Hematopoietic multipotent progenitor cell treated with erythropoietin and hydrocortisone succinate and interleukin-3 and kit ligand, for 8 days (in vitro differentiated cells): ENCODE data around the gene OR2C3.
"Not testable (repeated sequence)": the region's sequence is repeated elsewhere in the genome, so short reads cannot be mapped to it uniquely, and the experiment has no call there.

Experiments
- DNase-seq: peaks from one replicate; pipeline ENCODE4 v3.0.0-alpha.2; 2015

OR2C3 gene

DNA sequence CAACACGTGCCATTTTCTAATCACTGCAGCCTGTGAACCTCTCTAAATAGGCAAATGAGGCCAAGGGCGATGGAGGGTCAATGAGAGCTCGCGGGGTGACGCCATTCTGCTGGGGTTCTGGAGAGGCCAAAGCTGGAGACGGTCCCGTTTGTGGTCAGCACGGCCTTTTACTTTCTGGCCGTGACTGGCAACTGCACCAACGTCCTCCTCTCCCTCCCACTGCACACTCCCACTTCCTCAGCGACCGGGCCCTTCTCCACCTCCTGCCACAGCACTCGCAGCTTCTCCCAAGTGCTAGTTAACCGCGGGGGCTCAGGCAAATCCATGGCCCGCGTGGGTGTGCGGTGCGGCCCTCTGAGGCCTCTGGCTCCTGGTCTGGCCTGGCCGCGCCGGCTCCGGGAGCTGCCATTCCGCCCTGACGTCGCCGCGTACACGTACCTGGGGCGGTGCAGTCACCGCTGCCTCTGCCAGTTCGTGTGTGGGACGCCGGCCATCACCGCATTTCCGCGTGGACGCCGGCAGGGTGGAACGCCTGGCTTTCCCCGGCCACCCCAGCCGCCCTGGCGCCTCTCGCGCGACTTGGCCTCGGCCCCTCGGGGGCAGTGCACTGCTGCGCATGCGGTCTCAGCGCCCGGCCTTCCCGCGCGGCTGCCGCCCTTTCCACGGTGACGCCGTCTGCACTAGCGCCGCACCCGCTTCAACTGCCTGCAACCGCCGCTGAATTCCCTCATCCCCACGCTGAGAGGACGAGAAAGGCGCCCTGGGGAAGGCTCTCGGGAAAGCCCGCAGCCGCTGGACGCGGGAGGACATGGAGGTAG lies 18.2 kb downstream of the OR2C3 start:
- no peak for DNase-seq

DNA sequence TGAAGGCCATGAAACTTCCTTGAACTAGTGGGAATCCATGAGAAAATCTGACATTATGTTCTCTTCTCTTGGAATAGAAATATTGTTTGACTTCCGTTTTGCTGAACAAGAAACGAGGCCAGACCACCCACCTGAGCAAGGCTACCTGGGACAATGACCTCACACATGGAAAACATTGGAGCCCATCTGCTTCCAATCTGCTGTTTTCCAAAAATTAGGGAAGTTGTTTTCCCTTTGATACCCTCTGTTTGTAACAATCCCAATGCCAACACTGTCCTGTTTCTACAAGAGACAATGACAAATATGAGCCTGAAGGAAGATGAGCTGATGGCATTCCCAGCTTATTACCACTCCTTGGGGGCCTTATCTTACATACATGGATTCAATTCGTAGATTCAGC lies 29.4 kb downstream of the OR2C3 start:
- DNase-seq: no peak

GRCh38 chr1:247500865-247501264 lies 35.4 kb downstream of the OR2C3 start:
- peak; percentile 11 for DNase-seq

DNA sequence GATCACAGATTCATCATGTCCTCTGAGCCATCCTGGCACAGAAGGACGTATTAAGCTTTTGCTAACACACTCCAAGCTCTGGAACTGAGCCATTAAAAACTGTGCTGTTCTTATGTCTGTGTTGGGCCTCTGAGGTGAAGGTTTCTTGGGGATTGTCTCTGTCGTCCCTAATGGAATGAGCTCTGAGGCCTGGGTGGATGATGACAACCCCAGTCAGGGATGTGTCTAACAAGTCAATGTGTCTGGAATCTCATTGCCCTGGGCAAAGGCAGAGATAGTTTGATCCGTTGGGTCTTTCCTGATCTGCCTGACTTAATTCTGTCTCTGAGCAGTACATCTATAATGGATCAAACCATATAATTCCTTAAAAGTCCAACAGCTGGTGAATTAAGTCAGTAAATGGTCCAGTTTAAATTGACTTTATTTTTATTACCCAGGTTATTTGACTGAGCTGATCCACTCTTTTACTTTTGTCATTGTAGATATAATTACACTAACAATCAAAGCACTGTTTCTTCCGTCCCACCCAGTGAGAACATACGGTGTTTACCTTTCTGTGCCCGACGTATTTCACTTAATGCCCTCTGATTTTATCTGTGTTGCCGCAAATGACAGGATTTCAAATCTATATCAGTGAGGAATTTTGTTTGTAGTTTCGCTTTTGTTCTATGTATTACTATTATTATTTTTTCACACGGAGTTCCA lies 39.5 kb downstream of the OR2C3 start:
- no peak for DNase-seq

- peak; percentile 51 for DNase-seq
These were observed 41.5 kb downstream of the OR2C3 start for GRCh38 chr1:247494767-247495166.

- no peak for DNase-seq
These were observed 43.1 kb downstream of the OR2C3 start for GRCh38 chr1:247493106-247493505.

DNA sequence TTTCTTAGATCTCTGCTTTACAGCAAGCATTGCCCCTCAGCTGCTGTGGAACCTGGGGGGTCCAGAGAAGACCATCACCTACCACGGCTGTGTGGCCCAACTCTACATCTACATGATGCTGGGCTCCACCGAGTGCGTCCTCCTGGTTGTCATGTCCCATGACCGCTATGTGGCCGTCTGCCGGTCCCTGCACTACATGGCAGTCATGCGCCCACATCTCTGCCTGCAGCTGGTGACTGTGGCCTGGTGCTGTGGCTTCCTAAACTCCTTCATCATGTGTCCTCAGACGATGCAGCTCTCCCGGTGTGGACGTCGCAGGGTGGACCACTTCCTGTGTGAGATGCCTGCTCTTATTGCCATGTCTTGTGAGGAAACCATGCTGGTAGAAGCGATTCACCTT lies 44.9 kb downstream of the OR2C3 start:
- DNase-seq: no peak

- DNase-seq: peak; percentile 70
These were observed 49.2 kb downstream of the OR2C3 start for GRCh38 chr1:247487057-247487456.

DNA sequence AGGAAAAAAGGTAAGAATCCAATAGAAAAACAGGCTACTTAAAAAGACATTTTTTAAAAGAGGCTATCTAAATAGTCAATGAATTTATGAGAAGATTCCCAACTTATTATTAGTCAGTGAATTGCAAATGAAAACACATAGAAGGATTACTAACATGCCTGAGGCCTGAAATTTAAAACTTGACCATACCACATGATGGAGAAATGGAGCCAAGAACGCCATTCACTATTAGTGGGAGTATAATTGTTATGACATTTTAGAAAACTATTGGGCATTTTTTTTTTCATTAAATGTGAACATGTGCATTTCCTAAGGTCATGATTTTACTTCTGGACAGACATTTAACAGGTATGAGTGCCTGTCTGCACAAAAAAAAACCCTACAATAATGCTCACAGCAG lies 53.5 kb downstream of the OR2C3 start:
- DNase-seq: no peak

DNA sequence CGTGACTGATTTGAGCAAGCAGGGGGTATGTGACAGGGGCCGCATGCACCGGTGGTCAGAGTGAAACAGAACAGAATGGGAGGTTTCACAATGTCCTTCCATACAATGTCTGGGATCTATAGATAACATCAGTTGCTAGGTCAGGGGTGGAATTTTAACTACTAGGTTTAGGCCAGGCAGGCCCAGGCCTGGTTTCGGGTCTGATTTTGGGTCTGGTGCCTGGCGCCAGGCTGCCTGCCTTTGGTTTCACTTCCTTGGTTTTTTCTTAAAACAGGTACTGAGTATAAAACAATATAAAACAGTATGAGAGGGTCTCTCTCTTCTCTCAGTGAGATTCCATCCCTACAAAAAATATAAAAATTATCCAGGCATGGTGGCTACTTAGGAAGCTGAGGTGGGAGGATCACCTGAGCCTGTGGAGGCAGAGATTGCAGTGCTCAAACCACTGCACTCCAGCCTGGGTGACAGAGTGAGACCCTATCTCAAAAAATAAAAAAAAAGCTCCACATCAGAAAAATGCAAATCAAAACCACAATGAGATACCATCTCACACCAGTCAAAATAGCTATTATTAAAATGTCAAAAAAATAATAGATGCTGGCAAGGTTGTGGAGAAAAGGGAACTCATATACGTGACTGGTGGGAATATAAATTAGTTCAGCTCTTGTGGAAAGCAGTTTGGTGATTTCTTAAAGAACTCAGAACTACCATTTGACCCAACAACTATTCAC lies 59.7 kb downstream of the OR2C3 start:
- not testable (repeated sequence) for DNase-seq

- no peak for DNase-seq
These were observed 60.4 kb downstream of the OR2C3 start for GRCh38 chr1:247475793-247476192.
